ENCODE results near the gene ING5.

DNA sequence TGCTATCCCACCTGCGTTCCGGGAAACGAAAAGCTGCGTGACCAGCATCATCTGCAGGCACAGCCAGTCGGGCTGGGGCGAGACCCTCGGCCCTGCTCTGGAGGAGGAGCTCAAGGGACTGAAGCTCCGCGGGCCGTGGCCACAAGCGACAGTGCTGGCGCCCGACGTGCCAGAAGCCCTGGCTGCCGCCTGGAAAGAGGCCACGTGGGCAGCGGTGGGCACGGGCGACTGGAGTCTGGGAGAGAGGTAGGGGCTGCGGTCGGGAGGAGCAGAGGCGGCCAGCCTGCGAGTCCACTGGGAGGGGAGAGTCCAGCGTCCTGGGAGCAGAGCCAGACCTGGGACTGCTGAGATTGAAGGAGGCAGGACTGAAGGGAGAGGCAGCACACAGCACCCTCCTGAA lies 24.4 kb upstream of the ING5 start:
- TF ChIP-seq, protein P1, sequence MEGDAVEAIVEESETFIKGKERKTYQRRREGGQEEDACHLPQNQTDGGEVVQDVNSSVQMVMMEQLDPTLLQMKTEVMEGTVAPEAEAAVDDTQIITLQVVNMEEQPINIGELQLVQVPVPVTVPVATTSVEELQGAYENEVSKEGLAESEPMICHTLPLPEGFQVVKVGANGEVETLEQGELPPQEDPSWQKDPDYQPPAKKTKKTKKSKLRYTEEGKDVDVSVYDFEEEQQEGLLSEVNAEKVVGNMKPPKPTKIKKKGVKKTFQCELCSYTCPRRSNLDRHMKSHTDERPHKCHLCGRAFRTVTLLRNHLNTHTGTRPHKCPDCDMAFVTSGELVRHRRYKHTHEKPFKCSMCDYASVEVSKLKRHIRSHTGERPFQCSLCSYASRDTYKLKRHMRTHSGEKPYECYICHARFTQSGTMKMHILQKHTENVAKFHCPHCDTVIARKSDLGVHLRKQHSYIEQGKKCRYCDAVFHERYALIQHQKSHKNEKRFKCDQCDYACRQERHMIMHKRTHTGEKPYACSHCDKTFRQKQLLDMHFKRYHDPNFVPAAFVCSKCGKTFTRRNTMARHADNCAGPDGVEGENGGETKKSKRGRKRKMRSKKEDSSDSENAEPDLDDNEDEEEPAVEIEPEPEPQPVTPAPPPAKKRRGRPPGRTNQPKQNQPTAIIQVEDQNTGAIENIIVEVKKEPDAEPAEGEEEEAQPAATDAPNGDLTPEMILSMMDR (IDR thresholded peaks at IDR 0.05; ENCODE audit: borderline replicate concordance, extremely low read depth, low read length, poor library complexity, severe bottlenecking), result no peak
- TF ChIP-seq EZH2 (IDR thresholded peaks at IDR 0.05; ENCODE audit: borderline replicate concordance, low read depth, low read length, severe bottlenecking), result no peak
